ENCODE measurements around the gene RASSF5.

- no peak for TF ChIP-seq GATA3 (IDR thresholded peaks at IDR 0.05; ENCODE audit: low read depth, low read length)
- no peak for TF ChIP-seq GATA2 (IDR thresholded peaks at IDR 0.05; ENCODE audit: low read depth, low read length)
Measured at GRCh38 chr1:206518206-206518605, 10.9 kb downstream of the RASSF5 start.

All from SH-SY5Y (cell line).